NB4 (cell line): Measurements from ENCODE around the gene NACC2.

ENCODE experiments used
- CTCF ChIP-seq: IDR thresholded peaks from one replicate; pipeline ENCODE4 v1.5.1; 2012; ENCODE audit warnings: low read depth, low read length
- MAX ChIP-seq: IDR thresholded peaks from 2 replicates; pipeline ENCODE4 v1.6.1; 2011; ENCODE audit warnings: low read depth, low read length
- POLR2A ChIP-seq: IDR thresholded peaks from 2 replicates; pipeline ENCODE4 v1.6.1; 2011; ENCODE audit warnings: mild to moderate bottlenecking; ENCODE audit not compliant: insufficient read length; ENCODE audit errors: extremely low read depth

GRCh38 chr9:136124976-136125692 is 30.0 kb upstream of the NACC2 start:
- TF ChIP-seq CTCF (no peak), POLR2A (no peak), MAX (no peak)
